HG02973 (cell line): ENCODE results near the gene SELENOO.

ENCODE experiments used
- ATAC-seq: cut with Tn5 transposase; IDR thresholded peaks from one replicate; pipeline ENCODE4 v1.9.1; 2021; ENCODE audit warnings: moderate library complexity; ENCODE audit not compliant: unreplicated experiment

The SELENOO gene

DNA sequence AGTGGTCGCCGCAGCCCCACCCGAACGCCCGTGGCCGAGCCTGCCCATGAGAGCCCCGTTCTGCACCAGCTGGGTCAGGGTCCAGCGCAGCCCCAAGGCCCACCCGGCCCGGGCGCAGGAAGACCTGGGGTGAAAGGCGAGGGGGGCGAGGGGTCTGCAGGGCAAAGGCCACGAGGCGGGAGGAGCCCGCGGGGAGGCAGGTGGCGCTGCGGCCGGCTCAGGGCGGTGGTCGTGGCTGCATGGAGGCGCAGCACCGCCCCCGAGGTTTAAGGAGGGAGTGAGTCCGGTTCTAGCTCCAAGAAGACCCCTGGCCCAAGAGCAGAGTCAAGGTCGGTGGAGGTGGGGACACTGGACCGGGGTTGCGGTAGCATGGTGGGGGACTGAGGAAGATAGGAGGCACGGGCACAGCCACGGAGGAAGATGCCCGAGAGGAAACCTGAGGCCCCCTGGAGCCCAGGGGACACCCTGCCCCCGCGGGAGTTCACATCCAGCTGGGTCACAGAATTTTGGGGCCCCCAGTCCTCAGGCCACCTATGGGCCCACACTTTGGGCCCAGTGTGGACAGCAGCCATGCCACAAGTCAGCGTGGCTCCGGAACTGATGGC lies 50.8 kb downstream of the SELENOO start:
- ATAC-seq = no peak

DNA sequence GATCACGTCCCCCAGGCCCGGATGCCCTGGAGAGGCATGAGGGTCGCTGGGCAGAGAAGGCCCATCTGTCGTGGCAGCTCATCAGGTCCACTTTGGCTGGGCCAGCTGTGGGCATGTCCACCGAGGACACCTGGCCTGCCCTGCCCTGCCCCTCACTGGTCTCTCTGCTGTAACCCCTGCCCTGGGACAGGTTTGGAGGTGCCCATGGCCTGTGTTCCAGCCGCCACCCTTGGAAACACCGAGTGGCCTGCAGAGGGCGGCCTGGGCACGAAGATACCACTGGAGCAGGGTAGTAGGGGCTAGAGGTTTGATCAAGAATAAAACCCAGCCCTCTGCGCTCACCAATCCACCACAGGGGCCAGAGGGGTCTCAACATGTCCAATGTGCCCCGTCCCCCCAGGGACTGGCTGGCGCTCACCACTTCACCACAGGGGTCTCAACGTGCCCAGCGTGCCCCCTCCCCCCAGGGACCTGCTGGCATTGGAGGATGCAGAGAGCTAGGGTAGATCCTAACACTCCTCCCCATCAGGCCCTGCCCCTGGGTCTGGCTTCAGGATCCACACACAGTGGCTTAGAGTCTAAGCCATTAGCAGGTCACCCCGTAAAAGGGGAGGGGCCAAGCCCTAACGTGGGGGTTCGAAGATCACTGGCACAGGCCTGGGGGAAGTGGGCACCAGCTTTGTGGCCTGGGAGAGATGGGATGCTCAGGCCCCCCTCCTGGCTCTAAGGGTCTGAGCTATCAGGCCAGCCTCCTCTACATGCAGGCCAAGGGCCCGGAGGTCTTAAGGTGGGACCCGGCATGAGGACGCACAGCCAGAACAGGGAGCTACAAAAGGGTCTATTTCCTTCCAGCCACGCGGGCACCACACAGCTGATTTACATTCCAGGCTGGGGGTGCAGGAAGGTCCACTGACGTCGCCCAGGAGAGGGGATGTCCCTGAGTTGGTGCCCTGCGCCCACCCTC lies 51.6 kb downstream of the SELENOO start:
- no peak for ATAC-seq

DNA sequence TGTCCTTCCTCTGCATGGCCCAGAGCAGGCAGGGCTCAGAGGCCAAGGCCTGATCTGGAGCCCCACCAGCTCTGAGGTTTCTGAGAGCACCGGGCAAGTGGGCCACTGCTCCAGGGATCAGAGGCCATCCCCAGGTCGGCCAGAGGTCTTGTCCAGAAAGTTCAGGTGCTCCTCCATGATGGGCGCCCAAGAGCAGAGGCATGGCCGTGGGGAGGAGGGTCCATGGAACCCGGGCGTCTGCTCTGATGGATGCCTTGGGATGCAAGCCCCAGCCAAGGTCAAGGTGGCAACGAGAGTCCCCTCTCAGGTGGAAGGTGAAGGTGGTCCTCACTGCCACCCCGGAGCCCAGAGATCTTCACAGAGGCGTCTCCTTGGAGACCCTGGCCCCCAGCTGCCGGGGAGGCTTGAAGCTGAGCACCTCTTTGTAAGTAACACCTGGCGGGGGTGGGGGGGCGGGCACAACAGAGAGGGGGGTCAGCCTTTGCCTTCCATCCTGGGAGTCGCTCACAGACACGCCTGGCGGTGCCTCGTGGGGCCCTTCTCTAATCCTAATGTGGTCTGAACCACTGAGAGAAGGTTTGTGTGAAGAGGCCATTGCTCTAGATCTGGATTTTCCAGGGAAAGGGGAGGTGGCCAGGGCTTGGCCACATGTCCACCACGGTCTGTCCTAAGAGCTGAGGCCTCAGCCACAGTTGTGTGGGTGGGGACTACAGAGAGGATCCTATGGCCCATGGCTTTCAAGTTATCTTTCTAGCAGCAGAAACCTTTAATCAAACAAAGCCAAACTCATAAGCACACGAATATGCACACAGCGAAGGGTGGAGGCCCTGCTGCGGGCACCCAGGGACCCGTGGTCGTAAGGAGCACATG lies 52.5 kb downstream of the SELENOO start:
- ATAC-seq = no peak

DNA sequence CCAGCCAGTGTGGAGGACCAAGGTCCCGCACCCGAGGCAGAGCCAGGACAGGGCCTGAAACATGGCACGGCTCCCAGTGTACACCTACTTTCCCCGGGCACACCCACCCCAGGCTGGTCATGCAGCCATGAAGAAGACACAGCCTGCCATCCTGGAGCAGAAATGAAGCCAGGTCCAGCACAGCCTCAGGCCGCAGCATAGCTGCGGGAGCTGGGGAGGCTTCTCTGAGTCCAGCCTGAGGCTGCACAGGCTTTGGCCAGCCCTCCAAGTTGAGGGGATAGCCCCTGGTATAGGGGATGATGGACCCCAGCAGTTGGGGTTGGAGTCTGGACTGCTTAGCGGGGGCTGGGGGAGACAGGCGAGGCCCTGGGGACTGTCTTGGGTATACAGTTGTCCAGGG lies 53.1 kb downstream of the SELENOO start:
- ATAC-seq = no peak

DNA sequence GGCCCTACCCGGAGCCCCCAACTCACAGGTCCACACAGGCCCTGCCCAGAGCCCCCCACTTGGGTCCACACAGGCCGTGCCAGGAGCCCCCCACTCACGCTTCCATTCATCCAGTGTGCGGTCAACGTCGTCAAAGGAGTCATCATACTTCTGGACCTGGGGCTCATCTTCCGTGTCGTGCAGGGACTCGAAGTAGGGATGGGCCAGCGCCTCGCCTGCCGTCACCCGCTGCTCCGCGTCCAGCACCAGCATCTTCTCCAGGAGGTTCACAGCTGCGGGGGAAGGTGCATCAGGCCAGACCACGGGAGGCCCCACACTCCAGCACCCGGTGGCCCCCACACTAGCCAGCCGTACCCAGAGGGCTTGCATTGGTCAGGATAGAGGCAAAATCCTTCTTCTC lies 54.3 kb downstream of the SELENOO start:
- no peak for ATAC-seq

DNA sequence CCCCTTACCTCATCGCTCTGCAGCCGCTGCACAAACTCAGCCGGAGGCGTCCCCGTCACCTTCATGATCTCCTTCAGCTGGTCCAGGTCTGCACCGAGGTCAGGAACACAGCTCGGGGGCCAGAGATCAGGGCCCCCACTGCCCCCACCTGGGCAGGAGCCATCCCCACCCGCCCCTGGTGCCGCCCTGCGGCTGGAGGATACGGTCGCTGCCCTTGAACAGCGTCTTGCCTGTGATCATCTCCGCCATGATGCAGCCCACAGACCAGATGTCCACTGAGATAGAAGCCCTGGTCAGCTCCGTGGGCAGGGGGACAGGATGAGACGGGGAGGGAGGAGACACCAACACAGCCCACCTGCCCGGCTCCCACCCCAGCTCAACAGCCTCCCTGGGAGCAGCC lies 54.8 kb downstream of the SELENOO start:
- no peak for ATAC-seq

DNA sequence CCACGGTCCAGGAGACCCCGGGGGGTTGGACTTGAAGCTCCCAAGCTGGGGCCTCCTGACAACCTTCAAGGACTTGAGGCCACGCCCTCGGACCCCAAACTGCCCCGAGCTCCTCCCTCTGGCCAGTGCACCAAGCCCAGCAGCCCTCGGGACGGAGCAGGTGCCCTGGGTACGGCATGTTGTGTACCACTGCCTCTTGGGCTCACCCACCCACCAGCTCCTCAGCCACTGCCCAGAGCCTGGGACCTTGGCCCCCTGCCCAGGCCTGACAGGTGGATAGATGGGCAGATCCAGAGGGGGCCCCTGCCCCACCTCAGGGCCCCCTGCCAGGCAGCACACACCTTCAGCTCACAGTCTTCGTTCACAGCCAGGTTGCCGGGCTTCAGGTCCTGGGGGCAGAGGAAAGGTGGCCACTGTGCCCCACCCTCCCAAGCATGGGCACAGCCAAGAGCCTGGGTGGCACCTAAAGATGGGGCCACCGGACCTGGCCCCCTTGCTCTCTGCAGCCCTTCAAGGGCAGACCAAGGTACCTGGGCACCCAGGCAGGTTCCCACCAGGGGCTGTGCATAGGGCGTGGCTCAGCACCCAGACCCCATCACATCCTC lies 55.5 kb downstream of the SELENOO start:
- no peak for ATAC-seq

DNA sequence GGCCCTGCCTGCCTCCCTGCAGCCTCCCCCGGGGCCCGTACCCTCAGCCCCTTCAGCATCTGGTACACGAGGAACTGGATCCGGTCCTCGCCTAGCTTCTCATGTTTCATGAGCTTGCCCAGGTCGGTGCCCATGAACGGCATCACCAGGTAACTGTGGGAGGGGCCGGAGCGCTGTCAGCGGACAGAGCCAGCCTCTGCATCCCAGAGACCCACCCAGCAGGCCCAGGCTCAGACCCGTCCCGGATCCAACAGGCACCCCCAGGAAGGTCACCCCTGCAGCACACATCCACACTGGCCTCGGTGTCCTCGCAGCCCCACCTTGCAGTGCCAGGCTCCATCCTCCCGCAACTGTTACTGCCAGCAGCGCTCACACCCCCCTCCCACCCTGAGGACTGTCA lies 56.2 kb downstream of the SELENOO start:
- ATAC-seq = no peak

DNA sequence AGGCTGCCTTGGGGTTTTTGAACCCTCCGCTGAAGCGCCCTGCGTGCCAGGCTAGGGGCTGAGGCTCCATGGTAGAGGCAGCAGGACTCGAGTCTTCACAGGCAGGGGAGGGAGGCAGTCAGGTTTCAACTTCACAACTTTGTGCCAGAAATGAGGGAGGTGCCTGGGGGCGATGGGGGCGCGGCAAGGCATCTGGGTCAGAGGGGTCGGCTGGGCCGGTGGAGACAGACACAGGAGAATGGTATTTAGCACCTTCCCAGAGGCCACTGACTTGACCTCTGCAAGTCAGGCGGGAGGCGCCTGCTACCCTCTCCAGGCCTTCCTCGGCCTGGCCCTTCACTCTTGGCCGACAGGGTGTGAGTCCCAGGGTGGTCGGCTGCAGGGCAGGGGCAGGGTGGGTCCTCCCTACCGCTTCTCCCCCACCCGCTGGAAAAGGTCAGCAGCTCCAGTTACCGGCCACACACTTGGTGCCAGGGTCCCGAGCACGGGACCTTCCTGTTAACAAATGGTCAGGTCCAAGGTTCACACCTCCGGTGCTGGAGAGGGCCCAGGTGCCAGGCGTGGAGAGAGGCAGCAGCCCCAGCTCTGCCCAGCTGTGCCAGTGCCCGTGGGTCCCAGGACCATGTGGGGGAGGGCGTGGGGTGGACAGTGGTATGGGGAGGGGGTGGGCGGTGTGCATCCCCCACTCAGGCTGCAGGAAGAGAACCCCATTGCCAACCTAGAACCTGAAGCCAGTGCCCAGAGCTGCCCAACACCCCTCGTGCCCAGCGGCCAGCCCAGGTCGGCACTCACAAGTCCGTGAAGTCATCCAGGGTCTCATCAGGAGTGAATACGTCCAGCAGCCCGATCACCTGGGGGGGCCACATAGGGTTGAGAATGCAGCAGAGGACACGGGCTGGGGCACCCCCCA lies 56.9 kb downstream of the SELENOO start:
- no peak for ATAC-seq

DNA sequence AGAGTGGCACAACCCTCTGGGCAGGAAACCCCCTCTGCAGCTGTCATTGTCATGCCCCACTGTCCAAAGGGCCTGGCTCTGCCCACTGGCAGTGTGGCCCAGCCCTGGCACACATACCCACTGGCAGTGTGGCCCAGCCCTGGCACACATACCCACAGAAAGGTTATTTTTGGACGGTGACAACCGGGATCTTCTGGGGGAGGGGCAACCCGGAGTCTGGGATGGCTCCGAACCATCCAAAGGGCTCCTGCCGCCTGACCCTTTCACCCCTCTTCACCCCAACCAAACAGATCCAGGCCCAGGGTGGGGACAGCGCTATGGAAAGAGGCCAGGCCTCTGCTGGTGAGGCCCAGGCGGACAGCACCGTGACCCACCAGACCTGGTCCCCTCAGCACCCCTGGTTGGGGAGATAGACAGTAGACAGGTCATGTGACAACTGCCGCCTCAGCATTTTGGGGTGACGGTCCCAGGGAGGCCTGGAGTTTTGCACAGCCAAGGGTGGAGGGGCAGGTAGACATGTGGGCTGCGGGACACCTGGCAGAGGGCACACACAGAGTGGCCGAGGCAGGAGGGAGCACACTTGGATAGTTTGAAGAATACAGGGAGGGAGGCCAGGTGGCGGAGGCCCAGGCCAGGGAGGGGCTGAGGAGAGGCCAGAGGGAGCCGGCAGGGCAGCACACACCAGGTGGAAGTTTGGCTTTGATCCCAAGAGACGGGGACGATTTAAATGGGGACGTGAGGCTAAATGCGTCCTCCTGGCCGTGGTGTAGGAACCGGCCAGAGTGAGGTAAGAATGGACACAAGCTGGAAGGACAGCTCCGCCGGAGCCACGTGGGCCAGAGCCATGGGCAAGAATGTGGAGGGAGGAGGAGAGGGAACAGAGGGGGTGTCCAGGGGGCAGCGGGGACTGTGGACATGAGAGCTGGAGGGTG lies 57.8 kb downstream of the SELENOO start:
- no peak for ATAC-seq

DNA sequence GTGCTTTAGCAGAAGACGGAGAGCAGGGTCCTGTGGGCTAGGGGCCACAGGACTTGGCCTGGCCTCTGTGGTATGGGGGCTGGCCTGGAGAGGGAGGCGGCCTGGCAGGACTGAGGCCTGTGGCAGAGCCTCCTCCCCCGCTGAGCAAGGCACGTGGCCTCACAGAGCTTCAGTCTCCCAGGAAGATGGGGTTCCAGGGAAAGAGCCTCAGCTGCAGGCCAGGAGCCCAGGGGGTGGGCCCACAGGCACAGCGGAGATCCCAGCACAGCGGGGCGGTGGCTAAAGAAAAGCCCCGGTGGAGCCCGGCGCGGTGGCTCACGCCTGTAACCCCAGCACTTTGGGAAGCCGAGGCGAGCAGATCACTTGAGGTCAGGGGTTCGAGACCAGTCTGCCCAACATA lies 58.5 kb downstream of the SELENOO start:
- ATAC-seq = no peak

DNA sequence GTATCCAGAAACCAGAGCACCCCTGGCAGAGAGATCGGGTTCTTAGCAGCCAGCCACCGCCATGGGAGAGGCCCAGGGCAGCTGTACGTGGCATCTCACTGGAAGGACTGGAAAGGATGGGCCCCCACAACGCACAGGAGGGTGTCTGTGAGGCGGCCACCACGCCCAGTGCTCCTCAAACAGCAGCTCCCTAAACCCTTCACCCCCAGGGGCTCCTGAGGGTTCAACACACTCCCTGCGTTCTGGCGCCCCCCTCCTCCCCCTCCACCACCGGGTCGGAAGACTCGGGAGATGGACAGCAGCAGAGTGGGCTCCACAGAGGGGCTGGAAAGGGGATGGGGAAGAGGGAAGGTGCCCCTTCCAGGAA lies 59.6 kb downstream of the SELENOO start:
- no peak for ATAC-seq

DNA sequence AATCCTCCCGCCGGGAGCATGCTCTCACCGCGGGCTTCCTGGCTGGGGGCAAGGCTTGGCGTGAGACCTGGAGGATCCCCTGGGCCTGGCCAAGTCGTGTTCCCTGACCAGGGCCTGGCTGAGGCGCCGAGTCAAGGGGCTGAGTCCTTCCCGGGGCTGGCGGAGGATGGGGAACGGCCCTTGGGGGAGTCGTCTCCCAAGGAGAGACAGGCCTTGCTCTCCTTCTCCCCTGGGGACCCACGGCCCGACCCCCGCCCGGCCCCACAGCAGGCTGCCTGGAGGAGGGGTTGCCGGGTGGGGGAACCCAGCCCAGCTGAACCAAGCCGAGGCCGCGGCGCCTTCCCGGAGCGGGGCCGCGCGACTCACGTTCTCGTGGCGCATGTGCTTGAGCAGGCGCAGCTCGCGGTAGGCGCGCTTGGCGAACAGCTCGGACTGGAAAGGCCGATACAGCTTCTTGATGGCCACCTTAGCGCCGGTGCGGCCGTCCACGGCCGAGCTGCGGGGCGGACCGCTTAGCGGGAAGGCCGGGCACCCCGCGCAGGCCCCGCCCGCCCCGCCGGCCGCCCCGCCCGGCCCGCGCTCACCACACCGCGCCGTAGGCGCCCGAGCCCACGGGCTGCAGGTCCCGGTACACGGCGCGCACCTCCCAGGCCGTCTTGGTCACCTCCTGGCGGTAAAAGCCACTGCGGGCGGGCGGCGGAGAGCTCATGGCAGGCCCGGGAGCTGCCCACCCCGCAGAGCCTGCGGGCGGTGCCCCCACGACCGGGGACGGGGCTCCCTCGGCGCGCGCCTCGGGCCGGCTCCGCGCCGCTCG lies 60.2 kb downstream of the SELENOO start:
- ATAC-seq = no peak

DNA sequence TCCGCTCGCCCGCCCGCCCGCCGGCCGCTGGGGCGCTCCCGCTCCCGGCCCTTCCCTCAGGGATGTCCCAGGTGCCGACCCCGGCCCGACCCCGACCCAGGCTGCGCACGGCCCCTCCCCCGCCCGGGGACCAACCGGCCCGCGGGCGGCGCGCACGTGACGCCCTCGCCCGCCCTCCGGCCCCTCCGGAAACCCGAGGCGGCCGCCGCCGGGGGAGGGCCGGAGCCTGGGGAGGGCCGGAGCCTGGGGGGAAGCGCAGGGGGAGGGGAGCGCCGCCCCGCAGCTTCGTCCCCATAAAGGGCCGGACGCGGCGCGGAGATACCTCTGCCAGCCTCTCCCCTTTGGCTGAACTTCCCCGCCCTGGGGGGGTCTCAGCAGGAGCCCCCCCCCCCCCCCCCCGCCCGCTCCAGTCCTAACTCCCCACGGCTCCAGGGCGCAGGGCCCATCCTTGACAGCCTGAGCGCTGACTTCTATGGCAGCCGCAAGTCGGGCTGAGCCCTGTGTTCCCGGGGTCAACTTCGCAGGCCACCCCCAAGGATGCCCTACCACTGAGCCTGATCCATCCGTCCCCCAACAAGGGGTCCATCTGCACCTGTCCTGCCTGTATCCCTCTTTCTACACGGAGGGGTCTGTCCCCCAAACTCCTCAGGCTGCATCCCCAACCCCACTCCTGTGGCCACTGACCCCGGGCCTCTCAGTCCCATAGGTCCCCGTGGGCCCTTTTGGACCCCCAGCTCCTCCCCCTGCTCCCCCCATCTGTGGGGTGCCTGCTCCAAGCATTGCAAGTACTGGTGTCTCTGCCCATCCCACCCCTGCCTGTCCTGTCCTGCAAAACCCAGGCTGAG lies 61.0 kb downstream of the SELENOO start, which contains the start of gene MAPK12:
TSS of gene MAPK12 (minus strand) at position 69 of the 845 bp plus-strand sequence. CDS start 174 bp downstream, outside the sequence.
- no peak for ATAC-seq

DNA sequence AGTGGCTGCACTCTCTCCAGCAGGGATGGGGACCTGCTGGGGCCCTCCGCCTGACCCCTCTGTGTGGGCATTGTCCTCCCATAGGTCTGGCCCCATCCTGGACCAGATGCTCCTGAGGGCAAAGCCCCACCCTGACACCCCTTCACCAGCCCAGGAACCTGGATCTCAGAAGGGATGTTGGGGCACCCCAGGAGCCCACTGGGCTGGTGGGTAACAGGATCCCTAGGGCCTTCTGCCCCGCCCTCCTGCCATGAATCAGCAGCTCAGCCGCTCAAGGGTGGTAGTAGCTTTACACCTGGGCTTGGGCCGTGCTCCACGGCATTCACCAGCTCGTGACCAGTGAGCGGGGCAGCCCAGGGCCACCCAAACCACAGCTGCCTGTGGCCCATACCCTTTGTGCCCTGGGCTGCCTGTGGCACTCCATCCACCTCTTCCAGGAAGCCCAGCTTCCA lies 61.7 kb downstream of the SELENOO start:
- ATAC-seq = no peak

DNA sequence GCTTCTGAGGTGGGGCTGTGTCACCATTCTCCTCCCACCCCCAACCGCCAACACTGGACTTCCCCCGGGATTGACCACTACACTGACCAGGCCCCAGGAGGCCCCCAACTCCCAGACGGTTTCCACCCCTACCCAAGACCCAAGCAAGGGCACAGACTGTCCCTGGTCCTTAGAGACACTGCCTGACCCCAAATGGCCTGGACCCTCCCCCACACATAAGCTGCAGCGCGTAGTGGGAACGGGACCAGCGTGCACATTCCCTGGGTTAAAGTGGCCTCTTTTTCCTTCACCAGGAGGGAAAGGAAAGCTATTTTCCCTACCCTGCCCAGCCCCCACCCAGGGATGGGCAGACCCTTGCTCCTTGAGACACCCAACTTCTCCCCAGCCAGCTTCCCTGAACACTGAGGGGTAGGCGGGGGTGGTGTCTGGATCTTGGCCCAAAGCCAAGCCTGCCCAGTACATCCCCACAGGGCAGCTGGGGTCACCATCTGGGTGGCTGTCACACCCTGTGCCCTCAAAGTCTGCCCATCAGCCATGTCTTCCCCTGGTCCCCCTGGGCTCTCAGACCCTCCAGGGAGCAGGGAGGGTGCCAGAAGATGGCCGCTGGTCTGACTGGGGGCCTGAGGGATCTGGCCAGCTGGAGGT lies 62.3 kb downstream of the SELENOO start:
- ATAC-seq = no peak
